Measurements from ENCODE around the gene CWC27.

- no peak for TF ChIP-seq CTCF (IDR thresholded peaks at IDR 0.05)
- no peak for TF ChIP-seq ZFX (IDR thresholded peaks at IDR 0.05; ENCODE audit: borderline replicate concordance)
Measured at GRCh38 chr5:64987768-64988167, 219.0 kb downstream of the CWC27 start.
